GM12874 (cell line): ENCODE data around the gene NFIL3.

Source experiments
- TF ChIP-seq, protein P1 (sequence below): IDR thresholded peaks from 2 replicates; pipeline ENCODE4 v1.5.1; 2011; ENCODE audit warnings: low read depth, mild to moderate bottlenecking, control low read depth, low read length, moderate library complexity; ENCODE audit not compliant: insufficient read depth

NFIL3 gene

DNA sequence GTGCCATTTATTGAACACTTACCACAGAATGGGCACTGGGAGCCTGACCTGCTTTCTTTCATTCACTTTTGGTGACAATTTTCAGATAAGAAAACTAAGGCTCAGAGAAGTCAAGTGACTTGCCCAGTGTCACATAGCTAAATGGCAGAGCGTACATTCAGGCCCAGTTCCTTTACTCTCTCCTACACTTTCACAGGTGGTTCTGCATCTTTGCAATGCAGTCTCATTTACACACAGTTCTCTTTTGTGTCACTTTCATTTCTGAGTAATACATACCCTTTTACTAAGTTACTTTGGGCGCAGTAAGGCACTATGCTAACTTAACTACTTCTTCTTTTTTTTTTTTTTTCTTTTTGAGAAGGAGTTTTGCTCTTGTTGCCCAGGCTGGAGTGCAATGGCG, 8.3 kb downstream of the NFIL3 start:
- TF ChIP-seq, protein P1, sequence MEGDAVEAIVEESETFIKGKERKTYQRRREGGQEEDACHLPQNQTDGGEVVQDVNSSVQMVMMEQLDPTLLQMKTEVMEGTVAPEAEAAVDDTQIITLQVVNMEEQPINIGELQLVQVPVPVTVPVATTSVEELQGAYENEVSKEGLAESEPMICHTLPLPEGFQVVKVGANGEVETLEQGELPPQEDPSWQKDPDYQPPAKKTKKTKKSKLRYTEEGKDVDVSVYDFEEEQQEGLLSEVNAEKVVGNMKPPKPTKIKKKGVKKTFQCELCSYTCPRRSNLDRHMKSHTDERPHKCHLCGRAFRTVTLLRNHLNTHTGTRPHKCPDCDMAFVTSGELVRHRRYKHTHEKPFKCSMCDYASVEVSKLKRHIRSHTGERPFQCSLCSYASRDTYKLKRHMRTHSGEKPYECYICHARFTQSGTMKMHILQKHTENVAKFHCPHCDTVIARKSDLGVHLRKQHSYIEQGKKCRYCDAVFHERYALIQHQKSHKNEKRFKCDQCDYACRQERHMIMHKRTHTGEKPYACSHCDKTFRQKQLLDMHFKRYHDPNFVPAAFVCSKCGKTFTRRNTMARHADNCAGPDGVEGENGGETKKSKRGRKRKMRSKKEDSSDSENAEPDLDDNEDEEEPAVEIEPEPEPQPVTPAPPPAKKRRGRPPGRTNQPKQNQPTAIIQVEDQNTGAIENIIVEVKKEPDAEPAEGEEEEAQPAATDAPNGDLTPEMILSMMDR = no peak

DNA sequence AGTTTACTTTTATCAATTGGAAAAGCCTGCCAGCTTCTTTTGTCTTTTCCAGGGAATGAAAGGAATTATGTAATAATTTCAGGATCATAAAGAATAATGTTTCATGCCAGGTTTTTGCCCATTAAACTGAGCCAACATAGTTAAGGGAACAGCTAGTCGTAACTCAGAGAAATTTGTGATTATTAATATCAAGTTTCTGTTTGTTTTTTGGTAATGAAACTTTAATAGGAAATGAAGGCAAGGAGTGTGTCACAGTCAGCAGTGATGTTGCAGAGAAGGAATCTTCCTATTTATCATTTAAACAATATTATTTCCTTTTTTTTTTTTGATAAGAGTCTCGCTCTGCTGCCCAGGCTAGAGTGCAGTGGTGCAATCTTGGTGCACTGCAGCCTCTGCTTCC, 10.7 kb downstream of the NFIL3 start:
- TF ChIP-seq, protein P1 = no peak

DNA sequence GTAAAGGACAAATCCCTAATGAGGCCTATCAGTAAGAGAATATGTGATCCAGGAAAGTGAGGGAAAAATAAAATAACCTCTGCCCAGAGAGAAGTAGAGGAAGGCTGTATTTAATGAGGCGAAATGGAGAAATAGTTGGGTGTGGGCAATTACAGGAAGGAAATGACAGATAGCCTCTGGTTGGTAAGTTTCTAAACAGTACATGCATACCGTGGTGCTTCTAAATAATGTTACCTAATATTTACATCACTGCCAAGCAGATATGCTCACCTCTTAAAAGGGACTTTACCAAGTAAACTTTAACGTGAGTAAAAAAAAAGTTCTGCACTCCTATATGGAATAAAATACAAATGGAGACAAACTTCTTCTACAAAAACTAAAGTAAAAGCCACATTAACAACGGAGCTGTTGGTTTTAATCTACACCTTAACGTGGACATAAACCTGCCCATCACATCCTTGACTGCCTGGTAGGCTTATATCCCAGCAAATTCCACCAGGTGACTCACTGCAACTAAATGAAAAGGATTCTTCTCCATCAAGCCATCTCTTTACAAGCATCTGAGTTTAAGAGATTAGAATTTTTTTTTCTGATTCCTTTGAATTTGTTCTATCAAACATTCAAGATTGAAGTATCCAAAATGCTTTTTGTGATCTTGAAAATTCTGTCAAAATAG, 12.4 kb downstream of the NFIL3 start:
- TF ChIP-seq, protein P1 = no peak

DNA sequence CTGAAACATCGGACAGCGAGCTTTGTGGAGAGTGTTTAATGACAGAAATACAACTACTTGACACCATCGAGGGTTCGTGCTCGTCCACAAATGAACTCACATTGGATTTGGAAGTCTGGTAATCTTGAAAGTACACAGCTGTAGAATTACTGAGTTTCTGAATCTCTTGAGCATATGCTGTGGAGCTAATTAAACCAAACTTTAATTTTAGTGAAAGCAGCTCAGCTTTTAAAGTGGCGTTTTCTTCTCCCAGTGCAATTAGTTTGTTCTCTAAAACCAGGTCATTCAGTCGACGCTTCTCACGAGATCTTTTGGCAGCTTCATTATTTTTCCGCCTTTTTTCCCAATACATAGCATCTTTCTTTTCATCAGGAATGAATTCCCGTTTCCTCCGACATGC, 13.5 kb downstream of the NFIL3 start:
- TF ChIP-seq, protein P1 = no peak

DNA sequence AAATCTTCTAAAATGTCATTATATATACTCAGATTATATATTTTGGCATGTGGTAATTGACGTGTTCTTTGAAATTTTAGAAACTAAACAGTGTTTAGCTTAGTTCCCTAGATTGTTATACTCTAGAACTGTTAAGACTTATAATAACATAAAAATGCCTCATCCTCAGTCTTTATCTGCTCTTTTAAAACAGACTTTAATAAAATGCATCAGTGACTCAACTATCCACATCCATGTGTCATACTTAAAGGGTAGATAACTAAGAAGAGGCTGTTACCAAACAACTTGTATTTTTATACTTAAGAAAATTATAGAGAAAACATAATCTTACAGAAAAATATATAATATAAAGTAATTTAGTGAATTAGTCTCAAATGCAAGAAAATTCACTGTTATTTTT, 15.2 kb downstream of the NFIL3 start:
- TF ChIP-seq, protein P1 = no peak

DNA sequence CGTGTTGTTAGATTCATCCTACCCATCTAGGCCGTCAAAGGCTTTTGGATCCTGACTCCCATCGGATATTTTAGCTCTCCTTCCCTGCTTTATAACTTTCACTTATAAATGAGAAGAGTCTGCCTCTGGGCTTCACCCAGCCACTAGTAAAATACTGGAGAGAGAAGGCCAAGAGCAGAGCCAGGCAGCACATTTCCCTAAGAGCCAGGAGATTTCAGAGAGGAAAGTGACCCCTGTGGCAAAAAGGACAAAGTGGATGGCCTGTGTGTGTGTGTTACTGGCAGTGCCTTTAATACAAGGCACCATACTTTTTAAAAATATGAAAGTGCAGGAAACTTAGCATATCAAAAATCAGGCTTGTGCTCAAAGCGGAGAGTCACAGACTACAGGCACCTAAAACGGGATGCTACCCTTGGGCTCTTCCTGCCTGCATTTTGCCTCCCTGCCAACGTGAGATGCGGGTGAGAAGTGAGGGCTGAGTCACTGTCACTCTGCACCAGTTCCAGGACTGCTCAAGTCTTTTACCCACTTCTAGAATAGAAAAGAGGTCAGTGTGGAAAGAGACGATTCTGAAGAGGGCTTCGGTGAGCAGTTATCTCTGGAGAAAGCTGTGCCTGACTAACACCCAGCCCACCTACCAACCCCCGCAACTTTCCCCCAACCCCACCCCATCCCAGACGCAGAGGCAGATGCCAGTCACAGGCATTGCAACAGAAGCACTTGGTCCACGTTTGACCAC, 15.9 kb downstream of the NFIL3 start:
- TF ChIP-seq, protein P1 = no peak

DNA sequence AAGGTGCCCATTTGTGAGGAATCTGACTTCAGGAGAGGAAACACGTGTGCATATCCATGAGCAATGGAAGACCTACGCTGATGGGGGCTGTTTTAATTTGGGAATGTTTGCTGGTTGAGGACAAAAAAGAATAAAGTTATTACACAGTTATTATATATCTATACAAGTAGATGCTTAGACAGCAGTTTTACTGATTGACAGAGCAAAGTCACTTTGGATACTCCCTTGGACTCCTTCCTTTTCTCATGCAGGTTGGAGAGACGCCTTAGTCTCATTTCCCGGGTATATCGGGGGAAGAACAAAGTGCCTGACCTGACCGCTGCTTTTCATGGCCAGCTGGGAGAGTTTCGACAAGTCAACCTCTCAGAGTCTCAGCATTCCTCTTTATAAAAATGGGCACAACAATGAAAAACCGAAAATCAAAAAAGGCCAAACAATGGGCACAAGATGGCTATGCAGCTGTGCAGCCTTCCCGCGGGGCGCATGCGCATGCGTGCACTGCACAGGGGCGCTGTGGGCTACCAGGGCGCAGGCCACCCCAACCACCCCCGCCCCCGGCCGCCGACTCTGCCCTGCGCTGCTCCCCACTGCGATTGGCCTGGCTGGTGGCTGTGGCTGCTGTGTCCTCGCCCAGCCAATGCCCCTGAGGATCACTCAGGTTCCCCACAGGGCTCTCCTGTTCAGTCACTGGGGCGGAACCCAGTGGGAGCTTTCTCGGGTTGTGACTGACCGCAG, 18.1 kb downstream of the NFIL3 start:
- TF ChIP-seq, protein P1 = no peak
